Measurements from ENCODE around the gene SMAD3. TPM values are rescaled to one million over a fixed set of nuclear protein-coding genes. Genes with fewer than 3 reads are reported as not detected.

The SMAD3 gene
- total and polyA plus RNA-seq, 2 of the 8 experiments (the other 6 are each of a cell fraction or from before 2014, with no cell fraction given) = 10.1 to 12.4 TPM

GRCh38 chr15:67207555-67208207, 142.3 kb downstream of the SMAD3 start:
- CTCF ChIA-PET (ENCODE audit: partially characterized antibody) = no interaction called here
- TF ChIP-seq NRF1 (IDR thresholded peaks at IDR 0.05; ENCODE audit: low read depth, low read length) (no peak), ATF3 (IDR thresholded peaks at IDR 0.05; ENCODE audit: insufficient read depth, low read depth, low read length) (no peak), MAFK (IDR thresholded peaks at IDR 0.05; ENCODE audit: low read depth, low read length) (no peak), SIRT6 (IDR thresholded peaks at IDR 0.05; ENCODE audit: low read length) (no peak), FOSL1 (IDR thresholded peaks at IDR 0.05; ENCODE audit: insufficient read depth, low read depth, low read length) (no peak), HDAC2 (IDR thresholded peaks at IDR 0.05; ENCODE audit: borderline replicate concordance in 1 of 2, low read depth in 2 of 2, low read length in 2 of 2) (no peak), POLR2AphosphoS5 (IDR thresholded peaks at IDR 0.05; ENCODE audit: low read depth, low read length) (no peak)
- TF ChIP-seq, protein P1, sequence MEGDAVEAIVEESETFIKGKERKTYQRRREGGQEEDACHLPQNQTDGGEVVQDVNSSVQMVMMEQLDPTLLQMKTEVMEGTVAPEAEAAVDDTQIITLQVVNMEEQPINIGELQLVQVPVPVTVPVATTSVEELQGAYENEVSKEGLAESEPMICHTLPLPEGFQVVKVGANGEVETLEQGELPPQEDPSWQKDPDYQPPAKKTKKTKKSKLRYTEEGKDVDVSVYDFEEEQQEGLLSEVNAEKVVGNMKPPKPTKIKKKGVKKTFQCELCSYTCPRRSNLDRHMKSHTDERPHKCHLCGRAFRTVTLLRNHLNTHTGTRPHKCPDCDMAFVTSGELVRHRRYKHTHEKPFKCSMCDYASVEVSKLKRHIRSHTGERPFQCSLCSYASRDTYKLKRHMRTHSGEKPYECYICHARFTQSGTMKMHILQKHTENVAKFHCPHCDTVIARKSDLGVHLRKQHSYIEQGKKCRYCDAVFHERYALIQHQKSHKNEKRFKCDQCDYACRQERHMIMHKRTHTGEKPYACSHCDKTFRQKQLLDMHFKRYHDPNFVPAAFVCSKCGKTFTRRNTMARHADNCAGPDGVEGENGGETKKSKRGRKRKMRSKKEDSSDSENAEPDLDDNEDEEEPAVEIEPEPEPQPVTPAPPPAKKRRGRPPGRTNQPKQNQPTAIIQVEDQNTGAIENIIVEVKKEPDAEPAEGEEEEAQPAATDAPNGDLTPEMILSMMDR (IDR thresholded peaks at IDR 0.05; ENCODE audit: control extremely low read depth in 1 of 3, insufficient read depth in 1 of 3, low read depth in 1 of 3, low read length in 3 of 3) = no peak
- TF ChIP-seq, protein P2, sequence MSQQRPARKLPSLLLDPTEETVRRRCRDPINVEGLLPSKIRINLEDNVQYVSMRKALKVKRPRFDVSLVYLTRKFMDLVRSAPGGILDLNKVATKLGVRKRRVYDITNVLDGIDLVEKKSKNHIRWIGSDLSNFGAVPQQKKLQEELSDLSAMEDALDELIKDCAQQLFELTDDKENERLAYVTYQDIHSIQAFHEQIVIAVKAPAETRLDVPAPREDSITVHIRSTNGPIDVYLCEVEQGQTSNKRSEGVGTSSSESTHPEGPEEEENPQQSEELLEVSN (IDR thresholded peaks at IDR 0.05) = no peak
- Histone ChIP-seq H3K18ac (ENCODE audit: extremely low read depth, low read length) (no peak overlapping the region), H2BK5ac (ENCODE audit: low read depth, low read length) (no peak overlapping the region), H4K20me1 (replicated peaks in 1 of 2; ENCODE audit: control insufficient read depth in 1 of 2, insufficient read depth in 2 of 2, low read length in 2 of 2) (no peaks in the 10 kb centered on the region), H3K79me2 (ENCODE audit: control insufficient read depth in 1 of 2, insufficient read depth in 2 of 2, low read length in 2 of 2) (no peaks in the 10 kb centered on the region), H4K8ac (ENCODE audit: extremely low read depth, insufficient read depth, low read length) (no peak overlapping the region), H3K27ac (ENCODE audit: low read depth, low read length) (no peak overlapping the region), H2BK120ac (replicated peaks; ENCODE audit: low read depth, low read length) (no peak overlapping the region), H3K23me2 (ENCODE audit: low read depth, low read length) (peaks cover 2% of the 10 kb centered on the region; the same call in 1 of the 2 replicates), H4K5ac (ENCODE audit: insufficient read length, low read depth, low read length) (no peak overlapping the region), H3K56ac (replicated peaks; ENCODE audit: insufficient read length, low read depth, low read length) (no peak overlapping the region), H3K4me2 (ENCODE audit: insufficient read depth in 1 of 2, low read depth in 2 of 2, low read length in 2 of 2) (no peak overlapping the region), H3K9ac (replicated peaks in 1 of 4; ENCODE audit: extremely low read depth in 1 of 4, low read depth in 3 of 4, low read length in 3 of 4) (no peak overlapping the region), H3K14ac (ENCODE audit: insufficient read length) (no peak overlapping the region), H3K36me3 (ENCODE audit: control insufficient read depth in 2 of 4, insufficient read depth in 4 of 4, low read length in 3 of 4) (peaks cover 0 to 21% (median 7%) of the 10 kb centered on the region in 4 experiments; a peak in 6 of 8 replicates), H3K79me1 (ENCODE audit: low read depth, low read length) (no peaks in the 10 kb centered on the region), H2AFZ (ENCODE audit: low read length) (no peak overlapping the region), H3K4me3 (ENCODE audit: extremely low read depth in 1 of 4, insufficient read depth in 2 of 4, low read depth in 3 of 4, low read length in 4 of 4) (no peak overlapping the region), H3K4ac (replicated peaks; ENCODE audit: insufficient read length, low read depth, low read length) (no peak overlapping the region), H3K9me3 (ENCODE audit: insufficient read depth in 2 of 2, low read depth in 1 of 2, low read length in 1 of 2) (no peaks in the 10 kb centered on the region), H4K91ac (replicated peaks; ENCODE audit: insufficient read length, low read length) (no peak overlapping the region), H3K27me3 (replicated peaks in 1 of 4; ENCODE audit: control insufficient read depth in 3 of 4, extremely low read depth in 1 of 4, insufficient read depth in 3 of 4, low read length in 3 of 4) (no peaks in the 10 kb centered on the region), H2BK20ac (ENCODE audit: low read length) (no peak overlapping the region), H2BK12ac (ENCODE audit: low read depth, low read length) (no peak overlapping the region), H2BK15ac (ENCODE audit: low read length) (no peak overlapping the region), H3K23ac (ENCODE audit: insufficient read length) (no peak overlapping the region), H2AK5ac (ENCODE audit: low read depth, low read length) (no peak overlapping the region), H3K4me1 (replicated peaks in 1 of 4; ENCODE audit: control insufficient read depth in 3 of 4, insufficient read depth in 4 of 4, low read length in 3 of 4) (no peaks in the 10 kb centered on the region)
- DNase-seq (ENCODE audit: low read depth in 1 of 2, low spot score in 2 of 2) = no peak
- POLR2A ChIA-PET (ENCODE audit: partially characterized antibody) = no interaction called here
- no peak for FAIRE-seq
- WGBS, 2 experiments (ENCODE audit: extremely low coverage in 1 of 2, insufficient coverage in 1 of 2, insufficient read length in 1 of 2, insufficient replicate concordance in 2 of 2, low coverage in 1 of 2, low lambda C conversion rate in 2 of 2, missing lambda C conversion rate in 1 of 2) = 86% methylated on average over 3 of the region's 3 CpGs; no CpG with 5 or more reads in 1 of the 2 experiments

Data from H1 (cell line).